WTC11 (cell line): ENCODE measurements around the gene TPX2.

Experiments used
- AFF4 ChIP-seq: sonication (generic); formaldehyde crosslinking; IDR thresholded peaks from 2 replicates; pipeline ENCODE4 v1.8.1; 2023; ENCODE audit warnings: mild to moderate bottlenecking, missing genetic modification reagents, borderline replicate concordance
- ATF3 ChIP-seq: sonication (generic); formaldehyde crosslinking; conservative IDR thresholded peaks from 2 replicates; pipeline ENCODE4 v1.8.1; 2022; ENCODE audit warnings: mild to moderate bottlenecking, missing genetic modification reagents
- CREM ChIP-seq: sonication (generic); formaldehyde crosslinking; IDR thresholded peaks from 2 replicates; pipeline ENCODE4 v1.8.1; 2022; ENCODE audit warnings: mild to moderate bottlenecking, missing genetic modification reagents, moderate library complexity
- CTCF ChIP-seq: fragments of 200-600 bp; IDR thresholded peaks from 2 replicates; pipeline ENCODE4 v1.8.0; 2022; ENCODE audit warnings: antibody characterized with exemption
- E2F4 ChIP-seq: sonication (generic); formaldehyde crosslinking; IDR thresholded peaks from 2 replicates; pipeline ENCODE4 v1.8.1; 2022; ENCODE audit warnings: low read depth, mild to moderate bottlenecking, moderate library complexity, missing genetic modification reagents, borderline replicate concordance
- FOXP4 ChIP-seq: sonication (generic); formaldehyde crosslinking; IDR thresholded peaks from 2 replicates; pipeline ENCODE4 v1.8.0; 2022; ENCODE audit warnings: mild to moderate bottlenecking, missing genetic modification reagents
- JUN ChIP-seq: sonication (generic); formaldehyde crosslinking; IDR thresholded peaks from 2 replicates; pipeline ENCODE4 v1.8.0; 2023; ENCODE audit warnings: mild to moderate bottlenecking, missing genetic modification reagents
- NR1H2 ChIP-seq: sonication (generic); formaldehyde crosslinking; IDR thresholded peaks from 2 replicates; pipeline ENCODE4 v1.9.0; 2021; ENCODE audit warnings: mild to moderate bottlenecking, moderate library complexity, missing genetic modification reagents
- USF2 ChIP-seq: sonication (generic); formaldehyde crosslinking; IDR thresholded peaks from 2 replicates; pipeline ENCODE4 v1.8.1; 2023; ENCODE audit warnings: mild to moderate bottlenecking, missing genetic modification reagents, moderate library complexity
- ZNF263 ChIP-seq: sonication (generic); formaldehyde crosslinking; IDR thresholded peaks from 2 replicates; pipeline ENCODE4 v1.8.1; 2022; ENCODE audit warnings: low read depth, mild to moderate bottlenecking, moderate library complexity, missing genetic modification reagents
- ZNF416 ChIP-seq: fragments of 250-450 bp; sonication (Bioruptor Pico); IDR thresholded peaks from 2 replicates; pipeline ENCODE4 v1.9.0; 2021; ENCODE audit warnings: mild to moderate bottlenecking, inconsistent platforms

- TF ChIP-seq ATF3 (CRISPR knock-in tag) (no peak), CREM (CRISPR knock-in tag) (no peak), CTCF (no peak), ZNF416 (no peak), USF2 (CRISPR knock-in tag) (no peak), E2F4 (CRISPR knock-in tag) (no peak), NR1H2 (CRISPR knock-in tag) (no peak), JUN (CRISPR knock-in tag) (no peak), AFF4 (no peak), FOXP4 (CRISPR knock-in tag) (no peak), ZNF263 (CRISPR knock-in tag) (no peak)
These were observed 22.7 kb upstream of the TPX2 start for GRCh38 chr20:31716351-31716750.
